Measurements from ENCODE around the gene CRYL1. TPM values are rescaled to one million over a fixed set of nuclear protein-coding genes. Genes with fewer than 3 reads are reported as not detected.

The CRYL1 gene
- total and polyA plus RNA-seq, 9 of the 15 experiments (the other 6 are each of a cell fraction or from before 2014, with no cell fraction given): 1.0 to 6.9 (median 2.4) TPM

GRCh38 chr13:20494656-20495055 is 31.0 kb downstream of the CRYL1 start:
- H3K9ac ChIP-seq (ENCODE audit: insufficient read depth in 1 of 2, low read depth in 2 of 2, low read length in 2 of 2): no peak overlapping the region
- peaks cover 0 to 6% of the 10 kb centered on the region in 2 experiments; a peak in 2 of 5 replicates for H3K4me1 ChIP-seq (replicated peaks in 1 of 2; ENCODE audit: control insufficient read depth in 2 of 2, insufficient read depth in 2 of 2, low read length in 2 of 2)
- no peaks in the 10 kb centered on the region for H3K79me2 ChIP-seq (ENCODE audit: control insufficient read depth, insufficient read depth, low read length)
- no peak overlapping the region for H3K4me2 ChIP-seq (ENCODE audit: insufficient read depth, low read length)
- 3% methylated on average over 8 of the region's 8 CpGs for WGBS (ENCODE audit: insufficient coverage, low coverage, missing lambda C conversion rate)
- H2AFZ ChIP-seq (ENCODE audit: low read depth, low read length): no peak overlapping the region
- H3K4me3 ChIP-seq: no peak overlapping the region
- ATAC-seq (no peak), DNase-seq (ENCODE audit: extremely low read depth in 1 of 4, low spot score in 3 of 4) (no peak), FAIRE-seq (no peak)
- intact Hi-C loops (cut with micrococcal nuclease): loop anchor here (1.0 to 5.0 kb wide), 5 partner anchors 58 to 983 kb away; no protein-coding TSS in a partner anchor
- no peaks in the 10 kb centered on the region for H3K36me3 ChIP-seq (ENCODE audit: control insufficient read depth, insufficient read depth, low read length)
- H4K20me1 ChIP-seq (replicated peaks; ENCODE audit: control insufficient read depth, insufficient read depth, low read length): 0 out of 2 replicates have a peak, but pooled peaks cover 4% of the 10 kb centered on the region
- BruUV-seq (replicated peaks): no TSS peak
- H3K27me3 ChIP-seq (ENCODE audit: control insufficient read depth in 2 of 2, insufficient read depth in 2 of 2, low read length in 2 of 2): no peaks in the 10 kb centered on the region
- POLR2A ChIA-PET: no interaction called here
- TF ChIP-seq BDP1 (IDR thresholded peaks at IDR 0.05; ENCODE audit: insufficient read depth, insufficient read length) (no peak), SRF (CRISPR knock-in tag; IDR thresholded peaks at IDR 0.05) (no peak), RB1 (IDR thresholded peaks at IDR 0.05; ENCODE audit: low read depth) (no peak), AFF1 (IDR thresholded peaks at IDR 0.05; ENCODE audit: low read depth in 1 of 2, partially characterized antibody in 2 of 2) (no peak), CHAMP1 (IDR thresholded peaks at IDR 0.05) (no peak), SMARCE1 (IDR thresholded peaks at IDR 0.05) (no peak), YY1 (IDR thresholded peaks at IDR 0.05; ENCODE audit: borderline replicate concordance in 1 of 3, control insufficient read depth in 1 of 3, extremely low read depth in 1 of 3, insufficient read depth in 3 of 3, insufficient read length in 1 of 3, insufficient replicate concordance in 2 of 3, low read depth in 1 of 3, low read length in 2 of 3) (no peak)
- no peaks in the 10 kb centered on the region for H3K9me3 ChIP-seq (replicated peaks; ENCODE audit: control insufficient read depth, insufficient read depth, low read depth, low read length)
- no peaks in the 10 kb centered on the region for H3K9me1 ChIP-seq (ENCODE audit: control insufficient read depth, insufficient read depth, low read length)
- CTCF ChIA-PET (ENCODE audit: low intra/inter-chr PET ratio): interaction anchor here (0.6 to 4.5 kb wide), 3 partner anchors 332 to 430 kb away, joined by 3 to 31 read pairs (median 9); no protein-coding TSS in a partner anchor
- no peak overlapping the region for H3K27ac ChIP-seq (ENCODE audit: extremely low read depth, low read depth, low read length)
- in situ Hi-C loops (cut with MboI): loop anchor here (5.0 to 10.0 kb wide), 3 partner anchors 223 to 560 kb away; no protein-coding TSS in a partner anchor

Measured in K562 (cell line).